ENCODE data around the gene THPO. TPM values are rescaled to one million over a fixed set of nuclear protein-coding genes. Genes with fewer than 3 reads are reported as not detected.
A peak's percentile ranks its signal among the peaks of the same experiment; 100 is the strongest.

Gene THPO
- polyA plus RNA-seq, 2 donors = 0.06 to 0.12 TPM

GRCh38 chr3:184335661-184336546 lies 42.1 kb downstream of the THPO start:
- H3K27me3 ChIP-seq (ENCODE audit: control insufficient read depth in 1 of 2, insufficient read depth in 2 of 2, low read length in 2 of 2) = no peaks in the 10 kb centered on the region
- peaks cover 19 to 34% of the 10 kb centered on the region in 2 donors for H3K36me3 ChIP-seq (ENCODE audit: control insufficient read depth in 2 of 2, insufficient read depth in 2 of 2, low read length in 1 of 2)
- H3K9me3 ChIP-seq (ENCODE audit: control insufficient read depth in 2 of 2, insufficient read depth in 1 of 2, low read depth in 1 of 2, low read length in 1 of 2) = no peaks in the 10 kb centered on the region
- WGBS, 2 donors = 1% methylated on average over 57 to 77 of the region's 77 CpGs
- H3K27ac ChIP-seq (ENCODE audit: low read depth in 2 of 2, low read length in 1 of 2) = peak overlapping the region; percentile 98 to 99
- H3K4me1 ChIP-seq (ENCODE audit: control insufficient read depth in 2 of 2, insufficient read depth in 2 of 2, low read length in 1 of 2) = peaks cover 2 to 18% of the 10 kb centered on the region in 2 donors
- H3K4me3 ChIP-seq (ENCODE audit: low read depth in 1 of 2, low read length in 2 of 2) = peak overlapping the region; percentile 72 to 76

GRCh38 chr3:184335291-184335660 lies 42.7 kb downstream of the THPO start:
- H3K4me1 ChIP-seq (ENCODE audit: control insufficient read depth in 2 of 2, insufficient read depth in 2 of 2, low read length in 1 of 2) = peaks cover 2 to 18% of the 10 kb centered on the region in 2 donors

GRCh38 chr3:184334470-184335158 lies 43.4 kb downstream of the THPO start:
- WGBS, 2 donors = 76 to 77% methylated on average over 15 of the region's 15 CpGs
- Histone ChIP-seq H3K4me3 (ENCODE audit: low read depth in 1 of 2, low read length in 2 of 2) (no peak overlapping the region), H3K27ac (ENCODE audit: low read depth in 2 of 2, low read length in 1 of 2) (peak overlapping the region; percentile 98 to 99), H3K9me3 (ENCODE audit: control insufficient read depth in 2 of 2, insufficient read depth in 1 of 2, low read depth in 1 of 2, low read length in 1 of 2) (no peaks in the 10 kb centered on the region), H3K4me1 (ENCODE audit: control insufficient read depth in 2 of 2, insufficient read depth in 2 of 2, low read length in 1 of 2) (peaks cover 2 to 18% of the 10 kb centered on the region in 2 donors), H3K36me3 (ENCODE audit: control insufficient read depth in 2 of 2, insufficient read depth in 2 of 2, low read length in 1 of 2) (peaks cover 19 to 36% of the 10 kb centered on the region in 2 donors), H3K27me3 (ENCODE audit: control insufficient read depth in 1 of 2, insufficient read depth in 2 of 2, low read length in 2 of 2) (no peaks in the 10 kb centered on the region)

More at GRCh38 chr3:184335291-184335660, 42.7 kb downstream of the THPO start:
- Histone ChIP-seq H3K4me3 (ENCODE audit: low read depth in 1 of 2, low read length in 2 of 2) (peak overlapping the region in 1 of 2 donors; percentile 76), H3K27me3 (ENCODE audit: control insufficient read depth in 1 of 2, insufficient read depth in 2 of 2, low read length in 2 of 2) (no peaks in the 10 kb centered on the region), H3K9me3 (ENCODE audit: control insufficient read depth in 2 of 2, insufficient read depth in 1 of 2, low read depth in 1 of 2, low read length in 1 of 2) (no peaks in the 10 kb centered on the region), H3K36me3 (ENCODE audit: control insufficient read depth in 2 of 2, insufficient read depth in 2 of 2, low read length in 1 of 2) (peaks cover 19 to 35% of the 10 kb centered on the region in 2 donors), H3K27ac (ENCODE audit: low read depth in 2 of 2, low read length in 1 of 2) (peak overlapping the region; percentile 98 to 99)
- WGBS, 2 donors = 50 to 54% methylated on average over 4 of the region's 4 CpGs

- Histone ChIP-seq H3K27ac (ENCODE audit: low read depth in 2 of 2, low read length in 1 of 2) (peak overlapping the region; percentile 18 to 71), H3K9me3 (ENCODE audit: control insufficient read depth in 2 of 2, insufficient read depth in 1 of 2, low read depth in 1 of 2, low read length in 1 of 2) (no peaks in the 10 kb centered on the region), H3K36me3 (ENCODE audit: control insufficient read depth in 2 of 2, insufficient read depth in 2 of 2, low read length in 1 of 2) (peaks cover 19 to 40% of the 10 kb centered on the region in 2 donors), H3K4me3 (ENCODE audit: low read depth in 1 of 2, low read length in 2 of 2) (no peak overlapping the region), H3K27me3 (ENCODE audit: control insufficient read depth in 1 of 2, insufficient read depth in 2 of 2, low read length in 2 of 2) (no peaks in the 10 kb centered on the region), H3K4me1 (ENCODE audit: control insufficient read depth in 2 of 2, insufficient read depth in 2 of 2, low read length in 1 of 2) (peaks cover 2 to 16% of the 10 kb centered on the region in 2 donors)
- WGBS, 2 donors = 69 to 70% methylated on average over 3 of the region's 3 CpGs
Observed at GRCh38 chr3:184333700-184334099, 44.3 kb downstream of the THPO start.

GRCh38 chr3:184333190-184333589 lies 44.8 kb downstream of the THPO start:
- Histone ChIP-seq H3K4me3 (ENCODE audit: low read depth in 1 of 2, low read length in 2 of 2) (no peak overlapping the region), H3K27ac (ENCODE audit: low read depth in 2 of 2, low read length in 1 of 2) (peak overlapping the region; percentile 18 to 87)
- WGBS, 2 donors = 79 to 86% methylated on average over 6 of the region's 6 CpGs

GRCh38 chr3:184332370-184333090 lies 45.5 kb downstream of the THPO start:
- Histone ChIP-seq H3K27me3 (ENCODE audit: control insufficient read depth in 1 of 2, insufficient read depth in 2 of 2, low read length in 2 of 2) (no peaks in the 10 kb centered on the region), H3K9me3 (ENCODE audit: control insufficient read depth in 2 of 2, insufficient read depth in 1 of 2, low read depth in 1 of 2, low read length in 1 of 2) (no peaks in the 10 kb centered on the region), H3K27ac (ENCODE audit: low read depth in 2 of 2, low read length in 1 of 2) (peak overlapping the region; percentile 18 to 87), H3K4me3 (ENCODE audit: low read depth in 1 of 2, low read length in 2 of 2) (no peak overlapping the region), H3K4me1 (ENCODE audit: control insufficient read depth in 2 of 2, insufficient read depth in 2 of 2, low read length in 1 of 2) (peaks cover 2 to 10% of the 10 kb centered on the region in 2 donors), H3K36me3 (ENCODE audit: control insufficient read depth in 2 of 2, insufficient read depth in 2 of 2, low read length in 1 of 2) (peaks cover 29 to 50% of the 10 kb centered on the region in 2 donors)
- 63 to 73% methylated on average over 10 of the region's 10 CpGs for WGBS, 2 donors

More at GRCh38 chr3:184333190-184333589, 44.8 kb downstream of the THPO start:
- Histone ChIP-seq H3K36me3 (ENCODE audit: control insufficient read depth in 2 of 2, insufficient read depth in 2 of 2, low read length in 1 of 2) (peaks cover 24 to 45% of the 10 kb centered on the region in 2 donors), H3K4me1 (ENCODE audit: control insufficient read depth in 2 of 2, insufficient read depth in 2 of 2, low read length in 1 of 2) (peaks cover 2 to 11% of the 10 kb centered on the region in 2 donors), H3K9me3 (ENCODE audit: control insufficient read depth in 2 of 2, insufficient read depth in 1 of 2, low read depth in 1 of 2, low read length in 1 of 2) (no peaks in the 10 kb centered on the region), H3K27me3 (ENCODE audit: control insufficient read depth in 1 of 2, insufficient read depth in 2 of 2, low read length in 2 of 2) (no peaks in the 10 kb centered on the region)

GRCh38 chr3:184328516-184328915 lies 49.5 kb downstream of the THPO start:
- 57 to 61% methylated on average over 3 of the region's 3 CpGs for WGBS, 2 donors
- no peak overlapping the region for H3K4me3 ChIP-seq (ENCODE audit: low read depth in 1 of 2, low read length in 2 of 2)
- peaks cover 0 to 2% of the 10 kb centered on the region in 2 donors for H3K4me1 ChIP-seq (ENCODE audit: control insufficient read depth in 2 of 2, insufficient read depth in 2 of 2, low read length in 1 of 2)

GRCh38 chr3:184327171-184327570 lies 50.8 kb downstream of the THPO start:
- H3K4me1 ChIP-seq (ENCODE audit: control insufficient read depth in 2 of 2, insufficient read depth in 2 of 2, low read length in 1 of 2) = peaks cover 0 to 2% of the 10 kb centered on the region in 2 donors
- no peaks in the 10 kb centered on the region for H3K27me3 ChIP-seq (ENCODE audit: control insufficient read depth in 1 of 2, insufficient read depth in 2 of 2, low read length in 2 of 2)
- peaks cover 52 to 76% of the 10 kb centered on the region in 2 donors for H3K36me3 ChIP-seq (ENCODE audit: control insufficient read depth in 2 of 2, insufficient read depth in 2 of 2, low read length in 1 of 2)
- H3K27ac ChIP-seq (ENCODE audit: low read depth in 2 of 2, low read length in 1 of 2) = no peak overlapping the region
- H3K9me3 ChIP-seq (ENCODE audit: control insufficient read depth in 2 of 2, insufficient read depth in 1 of 2, low read depth in 1 of 2, low read length in 1 of 2) = no peaks in the 10 kb centered on the region
- H3K4me3 ChIP-seq (ENCODE audit: low read depth in 1 of 2, low read length in 2 of 2) = no peak overlapping the region
- 94 to 95% methylated on average over 21 of the region's 21 CpGs for WGBS, 2 donors

More at GRCh38 chr3:184328516-184328915, 49.5 kb downstream of the THPO start:
- no peaks in the 10 kb centered on the region for H3K27me3 ChIP-seq (ENCODE audit: control insufficient read depth in 1 of 2, insufficient read depth in 2 of 2, low read length in 2 of 2)
- H3K9me3 ChIP-seq (ENCODE audit: control insufficient read depth in 2 of 2, insufficient read depth in 1 of 2, low read depth in 1 of 2, low read length in 1 of 2) = no peaks in the 10 kb centered on the region
- no peak overlapping the region for H3K27ac ChIP-seq (ENCODE audit: low read depth in 2 of 2, low read length in 1 of 2)
- peaks cover 44 to 75% of the 10 kb centered on the region in 2 donors for H3K36me3 ChIP-seq (ENCODE audit: control insufficient read depth in 2 of 2, insufficient read depth in 2 of 2, low read length in 1 of 2)

All from esophagus (tissue), 2 donors.